DOHH2 (cell line): ENCODE data around the gene CLASP2.
A peak's percentile ranks its signal among the peaks of the same experiment; 100 is the strongest.

Experiments
- H3F3A ChIP-seq: fragments of 200-600 bp; sonication (generic), shearing (Covaris generic); 2 replicates; pipeline ENCODE4 v1.6.0; 2016; ENCODE audit warnings: antibody characterized with exemption, mild to moderate bottlenecking; ENCODE audit not compliant: control insufficient read depth, insufficient read depth
- H3K27ac ChIP-seq: fragments of 200-600 bp; sonication (generic); 2 replicates; pipeline ENCODE4 v1.5.1; 2014; ENCODE audit warnings: low read depth, mild to moderate bottlenecking, low read length, moderate library complexity
- H3K27me3 ChIP-seq: fragments of 200-600 bp; sonication (generic); 2 replicates; pipeline ENCODE4 v1.6.1; 2014; ENCODE audit warnings: mild to moderate bottlenecking, low read length, mixed read lengths; ENCODE audit not compliant: control insufficient read depth
- H3K36me3 ChIP-seq: fragments of 200-600 bp; sonication (generic); 2 replicates; pipeline ENCODE4 v1.6.1; 2014; ENCODE audit warnings: mild to moderate bottlenecking, low read length, moderate library complexity, mixed read lengths; ENCODE audit not compliant: control insufficient read depth
- H3K4me1 ChIP-seq: fragments of 200-600 bp; sonication (generic); 2 replicates; pipeline ENCODE4 v1.6.1; 2014; ENCODE audit warnings: mild to moderate bottlenecking, low read length, mixed read lengths; ENCODE audit not compliant: control insufficient read depth
- H3K4me2 ChIP-seq: fragments of 200-600 bp; sonication (generic); 2 replicates; pipeline ENCODE4 v1.6.0; 2014; ENCODE audit warnings: mild to moderate bottlenecking, low read length, moderate library complexity
- H3K4me3 ChIP-seq: fragments of 200-600 bp; sonication (generic); 2 replicates; pipeline ENCODE4 v1.5.1; 2014; ENCODE audit warnings: mild to moderate bottlenecking, low read length, mixed read lengths
- H3K79me2 ChIP-seq: fragments of 200-600 bp; sonication (generic); 2 replicates; pipeline ENCODE4 v1.6.1; 2014; ENCODE audit warnings: mild to moderate bottlenecking, low read length, mixed read lengths; ENCODE audit not compliant: control insufficient read depth
- H3K9me2 ChIP-seq: fragments of 200-600 bp; sonication (generic); replicated peaks from 2 replicates; pipeline ENCODE4 v1.6.1; 2014; ENCODE audit warnings: mild to moderate bottlenecking, low read length, mixed read lengths; ENCODE audit not compliant: control insufficient read depth
- H3K9me3 ChIP-seq: fragments of 200-600 bp; sonication (generic); 2 replicates; pipeline ENCODE4 v1.6.1; 2014; ENCODE audit warnings: antibody characterized with exemption, low read length, mixed read lengths; ENCODE audit not compliant: control insufficient read depth, insufficient read depth
- H4K20me1 ChIP-seq: fragments of 200-600 bp; sonication (generic); 2 replicates; pipeline ENCODE4 v1.6.0; 2014; ENCODE audit warnings: low read depth, mild to moderate bottlenecking, antibody characterized with exemption, low read length, moderate library complexity; ENCODE audit not compliant: control insufficient read depth, insufficient read depth
- CTCF ChIP-seq: fragments of 200-600 bp; sonication (generic); IDR thresholded peaks from one replicate; pipeline ENCODE4 v1.5.1; 2014; ENCODE audit warnings: antibody characterized with exemption, mild to moderate bottlenecking, low read depth, low read length; ENCODE audit not compliant: poor library complexity, severe bottlenecking
- EZH2phosphoT487 ChIP-seq: fragments of 200-600 bp; sonication (generic); IDR thresholded peaks from 2 replicates; pipeline ENCODE4 v1.6.1; 2017; ENCODE audit warnings: borderline replicate concordance, mild to moderate bottlenecking, antibody characterized with exemption, low read length, moderate library complexity, mixed read lengths

CLASP2 gene

DNA sequence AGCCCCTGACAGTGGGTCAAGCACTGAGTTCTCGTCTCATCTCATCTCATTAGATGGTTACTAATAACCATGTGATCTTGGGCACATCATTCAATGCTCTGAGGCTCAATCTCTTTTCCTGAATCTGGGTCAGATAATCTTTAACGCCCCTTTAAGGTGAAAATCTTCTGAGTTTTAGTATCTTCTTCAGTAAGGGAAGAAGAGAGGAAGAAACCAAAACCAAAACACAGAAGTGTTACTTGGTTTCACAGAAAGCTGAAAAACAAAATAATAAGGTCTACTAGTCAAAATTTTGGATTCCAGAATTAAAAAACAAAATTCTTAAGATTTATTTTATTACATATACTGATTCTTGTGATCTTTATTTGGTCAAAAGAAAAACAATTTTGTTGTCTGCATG lies 78.2 kb downstream of the CLASP2 start:
- no peaks in the 10 kb centered on the region for H4K20me1 ChIP-seq
- H3K9me3 ChIP-seq, result no peaks in the 10 kb centered on the region
- H3K27ac ChIP-seq, result no peak overlapping the region
- H3K27me3 ChIP-seq, result no peaks in the 10 kb centered on the region
- no peaks in the 10 kb centered on the region for H3K4me1 ChIP-seq
- H3K4me3 ChIP-seq, result no peak overlapping the region
- no peak overlapping the region for H3K4me2 ChIP-seq
- H3K79me2 ChIP-seq, result no peaks in the 10 kb centered on the region
- H3F3A ChIP-seq, result peaks cover 3% of the 10 kb centered on the region; the same call in 1 of the 2 replicates
- H3K36me3 ChIP-seq, result peaks cover 10% of the 10 kb centered on the region
- no peak for TF ChIP-seq EZH2phosphoT487
- TF ChIP-seq CTCF, result no peak
- no peaks in the 10 kb centered on the region for H3K9me2 ChIP-seq

- H3K79me2 ChIP-seq, result no peaks in the 10 kb centered on the region
- TF ChIP-seq CTCF (no peak), EZH2phosphoT487 (no peak)
- peaks cover 4% of the 10 kb centered on the region for H3K36me3 ChIP-seq
- no peaks in the 10 kb centered on the region for H3K9me3 ChIP-seq
- H4K20me1 ChIP-seq, result no peaks in the 10 kb centered on the region
- no peaks in the 10 kb centered on the region for H3K27me3 ChIP-seq
- no peaks in the 10 kb centered on the region for H3K4me1 ChIP-seq
- peaks cover 3% of the 10 kb centered on the region; the same call in 1 of the 2 replicates for H3F3A ChIP-seq
- H3K9me2 ChIP-seq, result no peaks in the 10 kb centered on the region
- no peak overlapping the region for H3K27ac ChIP-seq
- no peak overlapping the region for H3K4me3 ChIP-seq
- H3K4me2 ChIP-seq, result no peak overlapping the region
Observed at GRCh38 chr3:33637482-33637881, 80.6 kb downstream of the CLASP2 start.

GRCh38 chr3:33636125-33636850 lies 81.8 kb downstream of the CLASP2 start:
- TF ChIP-seq CTCF, result peak; percentile 69
- no peak for TF ChIP-seq EZH2phosphoT487
- no peaks in the 10 kb centered on the region for H3K27me3 ChIP-seq
- H3K4me2 ChIP-seq, result no peak overlapping the region
- H3K79me2 ChIP-seq, result no peaks in the 10 kb centered on the region
- H3K9me2 ChIP-seq, result no peaks in the 10 kb centered on the region
- H3K36me3 ChIP-seq, result peaks cover 4% of the 10 kb centered on the region
- H4K20me1 ChIP-seq, result no peaks in the 10 kb centered on the region
- H3K27ac ChIP-seq, result no peak overlapping the region
- no peaks in the 10 kb centered on the region for H3K9me3 ChIP-seq
- H3K4me1 ChIP-seq, result no peaks in the 10 kb centered on the region
- peaks cover 3% of the 10 kb centered on the region; the same call in 1 of the 2 replicates for H3F3A ChIP-seq
- no peak overlapping the region for H3K4me3 ChIP-seq
